Ishikawa (cell line): ENCODE results near the gene RWDD4.
A peak's percentile ranks its signal among the peaks of the same experiment; 100 is the strongest.

Experiments
- CEBPB ChIP-seq: IDR thresholded peaks from 2 replicates; pipeline ENCODE4 v1.6.1; 2012
- CREB1 ChIP-seq: IDR thresholded peaks from 2 replicates; pipeline ENCODE4 v1.6.1; 2012; ENCODE audit warnings: low read depth
- EGR1 ChIP-seq: IDR thresholded peaks from 2 replicates; pipeline ENCODE4 v1.6.1; 2012
- EP300 ChIP-seq: IDR thresholded peaks from 2 replicates; pipeline ENCODE4 v1.6.1; 2012; ENCODE audit warnings: borderline replicate concordance
- FOXM1 ChIP-seq: IDR thresholded peaks from 2 replicates; pipeline ENCODE4 v1.6.1; 2012; ENCODE audit warnings: low read depth, borderline replicate concordance
- MAX ChIP-seq: IDR thresholded peaks from 2 replicates; pipeline ENCODE4 v1.6.1; 2012
- NFIC ChIP-seq: IDR thresholded peaks from 2 replicates; pipeline ENCODE4 v1.6.1; 2012
- RAD21 ChIP-seq: IDR thresholded peaks from 2 replicates; pipeline ENCODE4 v1.6.1; 2012; ENCODE audit warnings: low read depth
- REST ChIP-seq: IDR thresholded peaks from 2 replicates; pipeline ENCODE4 v1.6.1; 2012; ENCODE audit warnings: low read depth, mild to moderate bottlenecking
- TAF1 ChIP-seq: IDR thresholded peaks from 2 replicates; pipeline ENCODE4 v1.6.1; 2012; ENCODE audit warnings: low read depth, mild to moderate bottlenecking
- TCF12 ChIP-seq: IDR thresholded peaks from 2 replicates; pipeline ENCODE4 v1.6.1; 2012; ENCODE audit warnings: low read depth
- TEAD4 ChIP-seq: IDR thresholded peaks from 2 replicates; pipeline ENCODE4 v1.6.1; 2012
- USF1 ChIP-seq: IDR thresholded peaks from 2 replicates; pipeline ENCODE4 v1.6.1; 2012
- YY1 ChIP-seq: IDR thresholded peaks from 2 replicates; pipeline ENCODE4 v1.6.1; 2012; ENCODE audit warnings: low read depth
- ZBTB7A ChIP-seq: IDR thresholded peaks from 2 replicates; pipeline ENCODE4 v1.6.1; 2012; ENCODE audit warnings: low read depth

RWDD4 gene

DNA sequence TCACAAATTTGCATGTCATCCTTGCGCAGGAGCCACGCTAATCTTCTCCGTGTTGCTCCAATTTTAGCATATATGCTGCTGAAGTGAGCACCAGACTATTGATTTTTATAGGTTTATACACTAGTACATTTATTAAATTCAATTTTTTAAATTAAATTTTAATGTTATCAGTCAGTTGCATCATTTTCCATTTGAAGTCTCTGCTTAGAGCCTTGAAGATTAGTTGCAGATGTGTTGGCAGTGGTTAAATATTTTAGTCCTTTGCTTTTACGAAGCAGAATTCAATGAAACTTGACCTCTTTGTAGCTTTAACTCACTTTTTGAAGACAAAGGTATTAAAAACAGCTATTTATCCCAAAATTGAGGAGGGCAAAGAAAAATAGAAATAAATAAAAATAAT lies 16.6 kb upstream of the RWDD4 start:
- no peak for TF ChIP-seq FOXM1
- TF ChIP-seq EGR1 = no peak
- no peak for TF ChIP-seq MAX
- no peak for TF ChIP-seq YY1
- TF ChIP-seq REST = no peak
- no peak for TF ChIP-seq NFIC
- no peak for TF ChIP-seq RAD21
- TF ChIP-seq TCF12 = no peak
- no peak for TF ChIP-seq EP300
- no peak for TF ChIP-seq TAF1
- no peak for TF ChIP-seq USF1
- TF ChIP-seq ZBTB7A = no peak

DNA sequence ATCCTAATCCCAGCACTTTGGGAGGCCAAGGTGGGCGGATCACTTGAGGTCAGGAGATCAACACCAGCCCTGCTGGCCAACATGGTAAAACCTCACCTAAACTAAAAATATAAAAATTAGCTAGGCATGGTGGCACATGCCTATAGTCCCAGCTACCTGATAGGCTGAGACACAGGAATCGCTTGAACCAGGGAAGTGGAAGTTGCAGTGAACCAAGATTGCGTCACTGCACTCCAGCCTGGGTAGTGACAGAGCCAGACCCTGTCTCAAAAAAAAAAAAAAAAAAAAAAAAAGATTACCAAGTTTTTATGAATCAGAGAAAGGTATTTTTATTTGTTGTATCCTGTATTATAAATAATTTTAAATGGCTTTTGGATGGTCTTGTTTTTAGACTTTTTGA lies 15.2 kb upstream of the RWDD4 start:
- TF ChIP-seq TCF12 = no peak
- peak; percentile 56; the same call in 1 of the 2 replicates for TF ChIP-seq CEBPB
- no peak for TF ChIP-seq TAF1
- TF ChIP-seq YY1 = no peak

- TF ChIP-seq USF1 (no peak), RAD21 (no peak), EP300 (no peak), CREB1 (no peak), REST (no peak), TEAD4 (no peak)
Observed at GRCh38 chr4:183670960-183671555, 12.1 kb upstream of the RWDD4 start.

DNA sequence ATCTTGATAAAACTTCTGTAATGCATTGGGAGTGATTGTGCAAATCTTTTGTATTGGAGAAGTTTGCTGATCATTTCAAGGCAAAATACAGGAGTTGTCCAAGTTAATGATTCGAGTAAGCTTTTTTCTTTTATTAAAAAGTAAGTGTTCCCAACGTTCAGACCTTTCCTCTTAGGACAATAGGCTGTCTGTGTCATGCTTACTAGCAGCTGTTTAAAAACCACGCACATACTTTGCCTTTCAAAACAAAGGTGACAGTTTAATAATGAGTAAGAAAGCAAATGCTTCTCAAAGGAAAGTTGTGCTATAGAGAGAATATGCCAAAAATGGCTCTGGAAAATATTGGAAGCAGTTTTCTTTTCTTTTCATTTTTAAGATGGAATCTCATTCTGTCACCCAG lies 11.3 kb upstream of the RWDD4 start:
- TF ChIP-seq TCF12 = no peak
- TF ChIP-seq CEBPB = no peak
- TF ChIP-seq NFIC = no peak
- no peak for TF ChIP-seq RAD21
- TF ChIP-seq EGR1 = no peak
- TF ChIP-seq TAF1 = no peak
- TF ChIP-seq CREB1 = no peak

- TF ChIP-seq CREB1 (no peak), CEBPB (no peak), FOXM1 (no peak), TEAD4 (no peak), MAX (no peak), TAF1 (no peak), RAD21 (no peak), TCF12 (no peak), NFIC (no peak), YY1 (no peak), REST (no peak), USF1 (no peak), EGR1 (no peak), EP300 (no peak), ZBTB7A (no peak)
Observed at GRCh38 chr4:183666088-183666487, 7.1 kb upstream of the RWDD4 start.
